Sigmoid colon (tissue), 3 donors: Measurements from ENCODE around the gene MED26.

Source experiments
- POLR2A ChIP-seq, 2 donors: fragments of 450-650 bp; IDR thresholded peaks; one replicate each; pipeline ENCODE4 v1.6.1; 2016; ENCODE audit warnings: antibody characterized with exemption in 2 of 2, mild to moderate bottlenecking in 2 of 2, moderate library complexity in 2 of 2
- TF ChIP-seq, protein P1 (sequence below), 4 experiments: fragments of 450-650 bp in 3 of 4; fragments of 200-600 bp in 1 of 4; IDR thresholded peaks; one replicate each; pipeline ENCODE4 v1.5.1; 2016 to 2019; ENCODE audit warnings: antibody characterized with exemption in 4 of 4, mild to moderate bottlenecking in 3 of 4, moderate library complexity in 2 of 4

GRCh38 chr19:16603090-16603489, 24.9 kb downstream of the MED26 start:
- TF ChIP-seq, protein P1, sequence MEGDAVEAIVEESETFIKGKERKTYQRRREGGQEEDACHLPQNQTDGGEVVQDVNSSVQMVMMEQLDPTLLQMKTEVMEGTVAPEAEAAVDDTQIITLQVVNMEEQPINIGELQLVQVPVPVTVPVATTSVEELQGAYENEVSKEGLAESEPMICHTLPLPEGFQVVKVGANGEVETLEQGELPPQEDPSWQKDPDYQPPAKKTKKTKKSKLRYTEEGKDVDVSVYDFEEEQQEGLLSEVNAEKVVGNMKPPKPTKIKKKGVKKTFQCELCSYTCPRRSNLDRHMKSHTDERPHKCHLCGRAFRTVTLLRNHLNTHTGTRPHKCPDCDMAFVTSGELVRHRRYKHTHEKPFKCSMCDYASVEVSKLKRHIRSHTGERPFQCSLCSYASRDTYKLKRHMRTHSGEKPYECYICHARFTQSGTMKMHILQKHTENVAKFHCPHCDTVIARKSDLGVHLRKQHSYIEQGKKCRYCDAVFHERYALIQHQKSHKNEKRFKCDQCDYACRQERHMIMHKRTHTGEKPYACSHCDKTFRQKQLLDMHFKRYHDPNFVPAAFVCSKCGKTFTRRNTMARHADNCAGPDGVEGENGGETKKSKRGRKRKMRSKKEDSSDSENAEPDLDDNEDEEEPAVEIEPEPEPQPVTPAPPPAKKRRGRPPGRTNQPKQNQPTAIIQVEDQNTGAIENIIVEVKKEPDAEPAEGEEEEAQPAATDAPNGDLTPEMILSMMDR (IDR thresholded peaks at IDR 0.05) = no peak
- no peak for TF ChIP-seq POLR2A (IDR thresholded peaks at IDR 0.05)
